ENCODE data around the gene TBL1X.

Gene TBL1X

DNA sequence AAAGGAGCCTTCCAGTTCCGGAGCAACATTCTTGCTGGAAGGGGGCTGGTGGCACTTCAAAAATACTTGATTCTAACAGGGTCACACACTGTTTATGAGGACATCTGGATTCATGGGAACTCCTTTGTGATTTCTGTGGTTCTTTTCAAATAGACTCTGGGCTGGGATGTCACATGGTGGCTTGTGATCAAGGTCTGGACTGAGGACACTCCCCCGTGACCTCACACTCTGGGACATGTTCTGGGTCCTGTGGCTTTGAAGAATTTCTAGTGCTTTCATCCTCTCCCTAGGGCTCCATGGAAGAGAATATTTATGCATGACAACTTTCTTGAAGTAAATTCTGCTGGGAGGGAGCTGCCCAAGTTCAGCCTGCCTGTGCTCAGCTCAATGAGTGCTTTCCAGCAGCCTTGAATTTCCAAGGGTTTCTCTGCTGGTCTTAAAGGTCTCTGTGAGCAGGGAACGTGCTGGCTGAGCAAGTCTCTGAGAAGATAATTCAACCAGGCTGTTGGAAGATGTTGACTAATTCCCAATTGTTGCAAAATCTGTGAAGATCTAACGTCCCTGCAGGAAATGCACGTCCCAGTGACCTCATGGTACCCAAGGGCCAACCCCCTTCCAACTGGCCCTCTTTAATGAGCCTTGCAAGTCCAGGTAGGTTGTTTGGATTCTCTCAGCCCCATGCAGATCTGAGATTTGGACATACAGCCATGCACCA is 264.5 kb downstream of the TBL1X start:
- no peak overlapping the region for H3K4me3 ChIP-seq (ENCODE audit: low read length)
- TF ChIP-seq ZNF274 (IDR thresholded peaks at IDR 0.05; ENCODE audit: low read depth, low read length), result no peak

DNA sequence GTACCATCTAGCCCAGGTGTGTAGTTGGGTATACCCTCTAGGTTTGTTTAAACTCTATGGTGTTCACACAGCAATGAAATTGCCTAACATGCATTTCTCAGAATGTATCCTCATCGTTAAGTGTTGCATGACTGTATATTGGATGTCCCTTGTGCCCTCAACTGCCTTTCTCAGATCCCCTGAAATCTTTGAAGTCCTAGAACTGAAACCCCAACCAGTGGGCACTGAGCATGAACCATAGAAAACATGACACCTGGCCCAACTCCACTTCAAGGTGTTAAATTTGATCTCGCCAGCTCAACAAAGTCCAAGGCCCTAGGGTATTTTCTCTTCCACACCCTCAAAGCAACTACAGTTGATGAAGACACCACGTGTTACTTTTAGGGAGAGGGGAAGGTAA is 265.2 kb downstream of the TBL1X start:
- no peak overlapping the region for H3K4me3 ChIP-seq (ENCODE audit: low read length)
- TF ChIP-seq ZNF274 (IDR thresholded peaks at IDR 0.05; ENCODE audit: low read depth, low read length), result no peak

DNA sequence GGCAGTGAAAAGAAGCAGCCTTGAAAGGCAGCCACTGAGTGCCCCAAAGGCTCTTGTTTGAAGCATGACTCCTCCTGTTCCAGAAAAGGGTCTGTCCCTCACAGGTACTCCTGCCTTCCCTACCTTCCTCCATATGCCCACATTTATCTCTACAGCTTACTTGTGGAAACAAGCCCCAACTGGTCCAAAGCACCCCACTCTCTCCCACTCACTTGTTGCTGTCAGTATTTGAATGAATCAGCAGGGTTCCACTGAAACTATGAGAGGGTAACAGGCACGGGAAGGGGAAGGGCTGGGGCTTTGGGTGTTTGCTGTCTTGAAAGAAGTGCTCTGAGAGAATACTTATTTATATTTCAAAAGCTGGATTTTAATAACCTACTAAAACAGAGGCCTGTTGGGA is 265.9 kb downstream of the TBL1X start:
- no peak for TF ChIP-seq ZNF274 (IDR thresholded peaks at IDR 0.05; ENCODE audit: low read depth, low read length)
- no peak overlapping the region for H3K4me3 ChIP-seq (ENCODE audit: low read length)

DNA sequence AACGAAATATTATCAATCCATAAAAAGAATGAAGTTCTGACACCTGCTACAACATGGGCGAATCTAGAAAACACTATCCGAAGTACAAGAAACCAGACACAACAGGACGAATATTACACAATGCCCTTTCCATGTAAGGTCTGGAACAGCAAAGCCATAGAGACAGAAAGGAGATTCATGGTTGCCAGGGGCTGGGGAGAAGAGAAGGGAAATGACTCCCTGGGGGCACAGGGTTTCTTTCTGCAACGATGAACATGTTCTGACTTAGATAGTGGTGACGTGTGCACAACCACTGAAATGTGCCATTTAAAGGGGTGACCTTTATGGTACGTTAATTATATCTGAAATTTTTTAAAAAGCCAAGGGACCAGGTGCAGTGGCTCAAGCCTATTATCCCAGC is 272.5 kb downstream of the TBL1X start:
- TF ChIP-seq ZNF274 (IDR thresholded peaks at IDR 0.05; ENCODE audit: low read depth, low read length), result no peak
- H3K4me3 ChIP-seq (ENCODE audit: low read length), result no peak overlapping the region

DNA sequence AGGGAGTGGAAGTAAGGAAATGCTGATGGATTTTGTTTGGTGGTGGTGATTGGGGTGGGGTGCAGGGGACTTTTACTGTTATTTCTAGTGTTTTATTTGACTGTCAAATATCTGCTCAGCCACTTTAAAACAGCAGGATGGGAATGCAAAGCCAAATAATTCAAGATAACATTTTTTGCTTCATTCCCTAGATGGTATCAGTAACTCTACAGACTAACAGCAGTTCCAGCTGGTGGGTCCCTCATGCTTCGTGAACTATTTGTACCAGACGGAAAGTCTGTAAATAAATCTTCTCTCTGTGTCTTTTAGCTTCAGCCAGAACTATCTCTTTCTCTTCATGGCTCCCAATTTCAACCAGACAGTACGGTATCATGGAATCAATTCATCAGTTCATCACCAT is 273.3 kb downstream of the TBL1X start:
- TF ChIP-seq ZNF274 (IDR thresholded peaks at IDR 0.05; ENCODE audit: low read depth, low read length), result no peak

DNA sequence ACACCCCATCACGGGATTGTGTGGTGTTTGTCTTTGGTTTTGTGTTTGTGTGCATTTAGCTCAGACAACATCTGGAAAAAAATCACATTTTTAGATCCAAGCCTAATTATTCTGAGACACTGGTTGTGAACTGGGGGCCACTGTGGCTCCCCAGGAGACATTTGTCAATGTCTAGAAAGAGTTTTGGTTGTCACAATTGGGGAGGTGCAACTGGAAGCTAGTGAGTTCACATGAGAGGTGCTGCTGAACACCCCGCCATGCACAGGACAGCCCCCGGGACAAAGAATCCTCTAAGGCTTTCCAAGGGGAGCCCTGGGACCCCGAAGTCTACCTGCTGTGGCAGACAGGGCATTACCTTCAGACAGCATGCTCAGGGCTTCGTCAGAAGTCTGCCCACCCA is 274.3 kb downstream of the TBL1X start:
- TF ChIP-seq ZNF274 (IDR thresholded peaks at IDR 0.05; ENCODE audit: low read depth, low read length), result no peak

More for the DNA sequence above, 273.3 kb downstream of the TBL1X start:
- no peak overlapping the region for H3K4me3 ChIP-seq (ENCODE audit: low read length)

DNA sequence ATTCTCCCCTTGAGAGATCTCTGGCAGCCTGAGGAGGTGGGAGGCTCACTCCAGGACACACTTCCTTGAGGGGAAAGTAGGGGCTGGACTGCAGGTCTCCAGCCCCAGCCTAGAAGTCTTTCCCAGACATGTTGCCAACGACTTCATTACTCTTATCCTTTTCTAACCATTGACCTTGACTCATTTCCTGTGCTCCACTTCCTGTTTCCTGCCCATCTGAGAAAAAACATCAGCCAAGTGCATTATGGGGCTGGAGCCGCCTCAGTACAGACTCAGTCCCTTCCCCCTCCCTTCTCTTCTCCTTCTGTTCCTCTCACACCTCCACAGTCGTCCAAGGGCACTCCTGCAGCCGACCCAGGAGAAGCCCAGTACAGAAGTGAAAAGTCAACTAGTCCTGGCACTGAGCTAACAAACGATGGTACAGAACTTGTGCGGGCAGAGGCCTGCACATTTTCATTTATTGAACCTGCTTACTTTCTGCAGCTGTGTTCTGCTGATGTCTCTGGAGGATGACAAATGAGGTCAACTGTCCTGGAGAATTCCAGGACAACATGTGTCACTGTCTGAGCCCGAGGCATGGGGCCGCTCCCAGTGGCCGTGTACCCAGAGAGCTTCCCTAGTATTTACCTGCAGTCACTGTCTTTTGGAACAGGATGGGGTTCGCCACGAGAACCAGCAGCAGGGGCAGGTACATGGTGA is 280.7 kb downstream of the TBL1X start:
- H3K4me3 ChIP-seq (ENCODE audit: low read length), result no peak overlapping the region
- TF ChIP-seq ZNF274 (IDR thresholded peaks at IDR 0.05; ENCODE audit: low read depth, low read length), result no peak

More for the DNA sequence above, 274.3 kb downstream of the TBL1X start:
- no peak overlapping the region for H3K4me3 ChIP-seq (ENCODE audit: low read length)

DNA sequence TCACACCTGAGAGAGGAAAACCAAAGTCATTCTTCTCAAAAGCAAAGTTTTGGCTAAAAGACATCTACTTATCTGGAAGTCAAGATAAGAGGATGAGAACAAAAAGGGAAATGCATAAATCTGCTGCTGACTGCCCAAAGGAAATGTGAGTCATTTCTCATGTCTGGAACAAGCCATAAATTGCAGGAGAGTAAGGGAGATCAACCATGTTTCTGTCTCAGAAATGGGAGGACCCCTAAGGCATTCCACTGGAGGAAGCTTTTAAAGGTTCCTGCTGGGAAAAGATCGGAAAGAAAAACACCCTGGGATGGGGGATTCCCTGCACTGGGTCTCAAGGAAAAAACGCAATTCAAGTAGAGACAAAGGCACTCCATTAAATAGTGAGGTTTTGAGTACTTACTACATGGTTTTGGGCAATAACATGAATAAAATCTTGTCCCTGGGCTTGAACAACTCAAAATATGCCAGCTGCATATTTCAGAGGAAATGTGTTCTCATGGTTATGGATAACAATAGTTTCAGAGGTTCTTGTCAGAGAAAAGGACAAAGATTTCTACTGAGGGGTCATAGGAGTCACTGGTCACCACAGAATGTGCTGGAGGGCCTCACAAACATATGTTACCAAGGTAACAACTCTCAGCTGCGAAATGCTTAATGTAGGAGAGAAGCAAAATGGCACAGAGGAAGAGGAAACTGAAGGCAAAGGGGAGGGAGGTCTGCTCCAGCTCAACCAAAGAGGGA is 281.5 kb downstream of the TBL1X start:
- no peak for TF ChIP-seq ZNF274 (IDR thresholded peaks at IDR 0.05; ENCODE audit: low read depth, low read length)
- H3K4me3 ChIP-seq (ENCODE audit: low read length), result no peak overlapping the region

DNA sequence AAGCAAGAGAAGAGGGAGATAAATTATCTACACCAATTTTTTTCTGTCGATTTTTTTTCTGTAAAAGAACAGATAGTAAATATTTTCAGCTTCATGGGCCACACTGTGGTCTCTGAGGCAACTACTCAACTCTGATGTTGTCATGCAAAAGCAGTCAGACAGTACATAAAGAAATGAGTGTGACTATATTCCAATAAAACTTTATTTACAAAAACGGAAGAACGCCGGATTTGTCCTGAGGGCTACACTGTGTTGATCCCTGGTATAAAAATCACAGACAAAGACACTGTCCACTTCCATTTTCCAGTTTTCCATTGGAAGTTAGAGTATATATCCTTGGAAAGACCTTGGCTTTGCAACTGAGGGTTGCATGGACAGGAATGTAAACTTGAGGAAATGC is 282.8 kb downstream of the TBL1X start:
- no peak for TF ChIP-seq ZNF274 (IDR thresholded peaks at IDR 0.05; ENCODE audit: low read depth, low read length)

DNA sequence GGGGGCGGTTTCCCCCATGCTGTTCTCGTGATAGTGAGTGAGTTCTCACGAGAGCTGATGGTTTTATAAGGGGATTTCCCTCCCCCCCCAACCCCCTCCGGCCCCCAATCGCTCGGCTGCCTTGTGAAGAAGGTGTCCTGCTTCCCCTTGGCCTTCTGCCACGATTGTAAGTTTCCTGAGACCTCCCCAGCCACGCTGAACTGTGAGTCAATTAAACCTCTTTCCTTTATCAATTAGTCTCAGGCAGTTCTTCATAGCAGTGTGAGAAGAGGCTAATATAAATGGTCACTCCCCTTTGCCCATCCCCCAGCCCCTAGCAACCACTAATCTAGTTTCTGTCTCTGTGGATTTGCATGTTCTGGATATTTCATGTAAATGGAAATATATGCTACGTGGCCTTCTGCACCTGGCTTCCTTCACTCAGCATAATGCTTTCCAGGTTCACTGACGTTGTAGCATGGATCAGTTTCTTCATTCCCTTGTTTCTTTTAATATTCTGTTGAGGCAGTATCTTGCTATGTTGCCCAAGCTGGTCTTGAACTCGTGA is 284.4 kb downstream of the TBL1X start:
- no peak for TF ChIP-seq ZNF274 (IDR thresholded peaks at IDR 0.05; ENCODE audit: low read depth, low read length)

More for the DNA sequence above, 282.8 kb downstream of the TBL1X start:
- no peak overlapping the region for H3K4me3 ChIP-seq (ENCODE audit: low read length)

DNA sequence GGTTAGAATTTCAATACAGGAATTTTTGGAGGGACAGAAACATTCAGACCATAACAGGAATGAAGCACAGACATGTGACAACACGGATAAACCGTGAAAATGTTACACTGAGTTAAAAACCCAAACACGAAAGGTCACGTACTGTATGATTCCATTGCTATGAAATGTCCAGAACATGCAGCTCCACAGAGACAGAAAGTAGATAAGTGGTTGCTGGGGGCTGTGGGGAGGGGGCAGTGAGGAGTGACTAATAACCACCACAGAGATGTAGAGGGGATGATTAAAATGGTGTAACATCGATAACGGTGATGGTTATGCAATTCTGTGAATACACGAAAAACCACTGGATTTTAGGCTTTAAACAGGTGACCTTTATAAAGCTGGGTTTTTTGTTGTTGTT is 292.5 kb downstream of the TBL1X start:
- no peak overlapping the region for H3K4me3 ChIP-seq (ENCODE audit: low read length)
- no peak for TF ChIP-seq ZNF274 (IDR thresholded peaks at IDR 0.05; ENCODE audit: low read depth, low read length)

More for the DNA sequence above, 284.4 kb downstream of the TBL1X start:
- H3K4me3 ChIP-seq (ENCODE audit: low read length), result no peak overlapping the region

DNA sequence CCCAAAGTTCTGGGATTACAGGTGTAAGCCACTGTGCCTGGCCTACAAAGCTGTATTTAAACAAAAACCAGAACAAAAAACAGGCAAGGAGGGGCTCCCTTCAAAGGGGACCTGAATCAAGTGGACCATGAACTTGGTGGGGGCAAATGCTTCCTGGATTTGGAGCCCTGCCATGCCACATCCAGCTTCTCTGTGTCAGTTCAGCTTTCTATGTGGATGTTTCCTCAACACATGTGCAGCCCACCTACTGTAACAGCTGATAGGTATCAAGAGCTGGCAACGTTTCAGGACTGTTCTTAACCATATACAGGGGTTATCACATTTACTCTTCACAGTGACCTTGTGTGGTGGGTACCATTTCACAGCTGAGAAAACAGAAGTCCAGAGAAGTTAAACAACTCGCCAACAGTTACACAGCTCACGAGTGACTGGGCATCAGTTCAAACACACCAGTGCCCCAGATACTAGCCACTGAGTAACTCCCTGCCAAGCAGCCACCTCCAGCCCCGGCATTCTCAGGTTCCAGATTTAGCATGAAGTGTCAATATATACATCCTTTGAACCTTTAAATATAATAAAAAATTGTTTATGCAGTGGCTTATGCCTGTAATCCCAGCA is 293.3 kb downstream of the TBL1X start:
- H3K4me3 ChIP-seq (ENCODE audit: low read length), result no peak overlapping the region
- no peak for TF ChIP-seq ZNF274 (IDR thresholded peaks at IDR 0.05; ENCODE audit: low read depth, low read length)

DNA sequence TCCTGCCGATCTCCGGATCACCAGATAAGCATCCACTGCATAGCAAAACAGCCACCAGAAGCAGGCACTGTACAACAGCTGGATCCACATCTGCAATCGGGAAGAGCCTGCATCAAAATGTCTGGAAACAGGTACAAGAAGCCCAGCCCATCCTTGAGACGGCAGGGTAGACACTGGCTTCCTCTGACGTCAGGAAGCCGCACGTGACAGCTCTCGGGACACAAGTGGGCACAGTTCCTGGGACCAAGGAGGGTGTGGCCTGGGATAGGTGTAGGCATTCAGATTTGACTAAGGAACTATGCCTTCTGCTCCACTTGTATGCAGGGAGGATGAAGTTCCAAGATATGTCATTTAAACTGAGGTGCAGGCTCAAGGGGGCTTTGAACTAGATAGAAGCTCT is 294.5 kb downstream of the TBL1X start:
- TF ChIP-seq ZNF274 (IDR thresholded peaks at IDR 0.05; ENCODE audit: low read depth, low read length), result no peak

More for the DNA sequence above, 294.5 kb downstream of the TBL1X start:
- no peak overlapping the region for H3K4me3 ChIP-seq (ENCODE audit: low read length)
